ENCODE measurements around the gene MXRA7. TPM values are rescaled to one million over a fixed set of nuclear protein-coding genes. Genes with fewer than 3 reads are reported as not detected.
"Not testable (repeated sequence)": the region's sequence is repeated elsewhere in the genome, so short reads cannot be mapped to it uniquely, and the experiment has no call there.

MXRA7 gene
- total and polyA plus RNA-seq, 2 experiments from 2014 or later, result 48.0 to 625 TPM

DNA sequence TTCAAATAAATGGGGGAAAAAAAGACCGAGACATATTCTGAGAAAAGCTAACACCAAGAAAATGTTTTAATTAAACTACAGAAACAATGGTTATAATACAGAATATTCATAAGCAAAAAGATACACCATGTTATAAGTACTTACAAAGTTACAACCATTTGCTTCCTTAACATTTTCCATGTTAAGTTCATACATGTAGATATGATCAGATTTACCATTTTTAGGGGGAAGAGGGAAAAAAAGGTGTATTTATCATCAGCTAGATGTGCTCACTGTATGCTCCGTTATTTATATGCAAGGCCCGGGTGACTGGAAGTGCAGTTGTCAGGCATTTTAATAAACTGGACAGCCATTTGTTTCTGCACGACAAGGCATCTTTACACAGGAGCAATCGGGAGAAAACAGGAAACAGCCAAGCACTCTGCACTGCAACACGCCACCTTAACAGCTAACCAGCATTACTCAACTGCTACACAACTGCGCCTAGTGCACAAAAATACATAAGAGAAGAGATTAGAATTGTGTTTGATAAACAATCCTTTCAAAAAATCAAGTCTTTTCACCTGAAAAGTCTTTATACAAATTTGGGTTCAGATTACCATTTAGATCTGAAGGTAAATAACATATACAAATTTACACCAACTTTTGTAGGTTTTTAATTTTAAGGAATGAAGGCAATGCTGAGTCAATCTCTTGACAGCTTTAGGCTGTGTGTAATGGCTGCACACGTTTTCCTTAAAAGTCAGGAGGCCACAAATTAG, 23.5 kb upstream of the MXRA7 start:
- peaks cover 17% of the 10 kb centered on the region; the same call in 1 of the 2 replicates for H4K20me1 ChIP-seq (ENCODE audit: insufficient read depth)
- H2AFZ ChIP-seq, result no peak overlapping the region
- H3K4me2 ChIP-seq (ENCODE audit: unreplicated experiment), result peak overlapping the region; percentile 100
- peak overlapping the region; percentile 96 for H3K9ac ChIP-seq
- H3K4me3 ChIP-seq, result peak overlapping the region; percentile 98
- H3F3A ChIP-seq (ENCODE audit: insufficient read depth), result peaks cover 65% of the 10 kb centered on the region
- WGBS, 2 experiments (ENCODE audit: low coverage in 1 of 2, low lambda C conversion rate in 2 of 2, missing lambda C conversion rate in 2 of 2), result 32 to 37% methylated on average over 8 of the region's 8 CpGs
- H3K36me3 ChIP-seq (ENCODE audit: low read depth), result peaks cover 39% of the 10 kb centered on the region
- H3K4me1 ChIP-seq (ENCODE audit: insufficient read depth), result peaks cover 37% of the 10 kb centered on the region
- in situ Hi-C loops (cut with MboI), result no loop called here
- H3K27me3 ChIP-seq (replicated peaks; ENCODE audit: insufficient read depth), result no peaks in the 10 kb centered on the region
- TF ChIP-seq EZH2 (IDR thresholded peaks at IDR 0.05; ENCODE audit: insufficient read depth, poor library complexity, severe bottlenecking) (no peak), EZH2phosphoT487 (IDR thresholded peaks at IDR 0.05; ENCODE audit: insufficient read depth, low read depth) (no peak)
- no peaks in the 10 kb centered on the region for H3K9me3 ChIP-seq (ENCODE audit: low read depth)
- H3K9me2 ChIP-seq (ENCODE audit: insufficient read depth), result no peaks in the 10 kb centered on the region
- H3K79me2 ChIP-seq (ENCODE audit: insufficient read depth), result peaks cover 87% of the 10 kb centered on the region
- peak; percentile 53 for DNase-seq
- peak overlapping the region; percentile 81 for H3K27ac ChIP-seq

DNA sequence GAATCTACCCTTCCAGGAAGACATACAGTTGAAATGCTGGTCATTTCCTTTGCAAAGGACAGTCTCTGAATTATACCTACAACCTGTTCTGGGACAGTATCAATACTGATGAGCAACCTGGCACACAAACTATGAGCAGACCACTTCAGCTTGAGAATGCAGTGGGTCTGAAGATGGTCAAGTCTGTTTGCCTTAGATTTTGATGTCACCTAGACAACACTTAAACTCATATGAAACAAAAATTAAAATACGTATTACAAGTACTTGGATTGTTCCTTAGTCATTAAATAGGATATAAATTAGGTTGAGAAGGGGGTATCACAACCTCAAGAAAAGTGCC, 22.8 kb upstream of the MXRA7 start:
- WGBS, 2 experiments (ENCODE audit: low coverage in 1 of 2, low lambda C conversion rate in 2 of 2, missing lambda C conversion rate in 2 of 2), result 18 to 22% methylated on average over 1 of the region's 1 CpG
- Histone ChIP-seq H2AFZ (no peak overlapping the region), H3K9ac (peak overlapping the region; percentile 96), H3K9me3 (ENCODE audit: low read depth) (no peaks in the 10 kb centered on the region), H3K27me3 (replicated peaks; ENCODE audit: insufficient read depth) (no peaks in the 10 kb centered on the region), H3K4me3 (peak overlapping the region; percentile 98), H3K9me2 (ENCODE audit: insufficient read depth) (no peaks in the 10 kb centered on the region), H3K4me2 (ENCODE audit: unreplicated experiment) (peak overlapping the region; percentile 100), H3K4me1 (ENCODE audit: insufficient read depth) (peaks cover 33% of the 10 kb centered on the region), H3K36me3 (ENCODE audit: low read depth) (peaks cover 39% of the 10 kb centered on the region), H4K20me1 (ENCODE audit: insufficient read depth) (peaks cover 17% of the 10 kb centered on the region; the same call in 1 of the 2 replicates), H3F3A (ENCODE audit: insufficient read depth) (peaks cover 64% of the 10 kb centered on the region), H3K27ac (peak overlapping the region; percentile 81), H3K79me2 (ENCODE audit: insufficient read depth) (peaks cover 87% of the 10 kb centered on the region)
- in situ Hi-C loops (cut with MboI), result no loop called here
- no peak for TF ChIP-seq EZH2phosphoT487 (IDR thresholded peaks at IDR 0.05; ENCODE audit: insufficient read depth, low read depth)
- no peak for TF ChIP-seq EZH2 (IDR thresholded peaks at IDR 0.05; ENCODE audit: insufficient read depth, poor library complexity, severe bottlenecking)
- no peak for DNase-seq

DNA sequence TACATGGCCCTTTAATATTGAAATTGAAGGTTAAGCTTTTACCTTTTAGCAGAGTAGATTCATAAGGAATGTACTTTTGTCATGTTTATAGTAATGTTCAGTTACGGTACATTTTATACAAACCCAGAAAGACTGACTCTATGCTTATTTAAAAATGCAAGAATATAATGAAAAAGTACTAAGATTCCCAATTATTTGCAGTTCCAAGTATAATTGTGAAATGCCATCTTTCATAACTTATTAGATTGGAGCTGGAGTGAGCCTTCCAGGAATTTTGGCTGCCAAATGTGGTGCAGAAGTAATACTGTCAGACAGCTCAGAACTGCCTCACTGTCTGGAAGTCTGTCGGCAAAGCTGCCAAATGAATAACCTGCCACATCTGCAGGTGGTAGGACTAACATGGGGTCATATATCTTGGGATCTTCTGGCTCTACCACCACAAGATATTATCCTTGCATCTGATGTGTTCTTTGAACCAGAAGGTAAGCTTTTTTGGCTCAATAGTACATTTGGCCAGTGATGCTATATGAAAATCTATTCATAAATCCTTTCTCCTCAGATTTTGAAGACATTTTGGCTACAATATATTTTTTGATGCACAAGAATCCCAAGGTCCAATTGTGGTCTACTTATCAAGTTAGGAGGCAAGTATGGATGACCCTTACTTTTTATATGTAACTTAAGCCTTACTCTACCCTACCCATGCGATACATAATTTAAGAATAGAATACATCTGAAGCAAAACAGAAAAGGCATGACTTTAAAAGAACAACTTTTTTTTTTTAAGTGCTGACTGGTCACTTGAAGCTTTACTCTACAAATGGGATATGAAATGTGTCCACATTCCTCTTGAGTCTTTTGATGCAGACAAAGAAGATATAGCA, 22.2 kb upstream of the MXRA7 start:
- peaks cover 88% of the 10 kb centered on the region for H3K79me2 ChIP-seq (ENCODE audit: insufficient read depth)
- peak; percentile 60 for DNase-seq
- peak overlapping the region; percentile 81 for H3K27ac ChIP-seq
- peak overlapping the region; percentile 98 for H3K4me3 ChIP-seq
- H3K27me3 ChIP-seq (replicated peaks; ENCODE audit: insufficient read depth), result no peaks in the 10 kb centered on the region
- H3K4me2 ChIP-seq (ENCODE audit: unreplicated experiment), result peak overlapping the region; percentile 100
- H3K9ac ChIP-seq, result peak overlapping the region; percentile 96
- in situ Hi-C loops (cut with MboI), result no loop called here
- no peaks in the 10 kb centered on the region for H3K9me2 ChIP-seq (ENCODE audit: insufficient read depth)
- no peak overlapping the region for H2AFZ ChIP-seq
- WGBS, 2 experiments (ENCODE audit: low coverage in 1 of 2, low lambda C conversion rate in 2 of 2, missing lambda C conversion rate in 2 of 2), result 46 to 50% methylated on average over 3 of the region's 3 CpGs
- H3F3A ChIP-seq (ENCODE audit: insufficient read depth), result peaks cover 60% of the 10 kb centered on the region
- H3K36me3 ChIP-seq (ENCODE audit: low read depth), result peaks cover 39% of the 10 kb centered on the region
- H3K4me1 ChIP-seq (ENCODE audit: insufficient read depth), result peaks cover 33% of the 10 kb centered on the region
- peaks cover 17% of the 10 kb centered on the region; the same call in 1 of the 2 replicates for H4K20me1 ChIP-seq (ENCODE audit: insufficient read depth)
- no peaks in the 10 kb centered on the region for H3K9me3 ChIP-seq (ENCODE audit: low read depth)
- TF ChIP-seq EZH2 (IDR thresholded peaks at IDR 0.05; ENCODE audit: insufficient read depth, poor library complexity, severe bottlenecking) (no peak), EZH2phosphoT487 (IDR thresholded peaks at IDR 0.05; ENCODE audit: insufficient read depth, low read depth) (no peak)

DNA sequence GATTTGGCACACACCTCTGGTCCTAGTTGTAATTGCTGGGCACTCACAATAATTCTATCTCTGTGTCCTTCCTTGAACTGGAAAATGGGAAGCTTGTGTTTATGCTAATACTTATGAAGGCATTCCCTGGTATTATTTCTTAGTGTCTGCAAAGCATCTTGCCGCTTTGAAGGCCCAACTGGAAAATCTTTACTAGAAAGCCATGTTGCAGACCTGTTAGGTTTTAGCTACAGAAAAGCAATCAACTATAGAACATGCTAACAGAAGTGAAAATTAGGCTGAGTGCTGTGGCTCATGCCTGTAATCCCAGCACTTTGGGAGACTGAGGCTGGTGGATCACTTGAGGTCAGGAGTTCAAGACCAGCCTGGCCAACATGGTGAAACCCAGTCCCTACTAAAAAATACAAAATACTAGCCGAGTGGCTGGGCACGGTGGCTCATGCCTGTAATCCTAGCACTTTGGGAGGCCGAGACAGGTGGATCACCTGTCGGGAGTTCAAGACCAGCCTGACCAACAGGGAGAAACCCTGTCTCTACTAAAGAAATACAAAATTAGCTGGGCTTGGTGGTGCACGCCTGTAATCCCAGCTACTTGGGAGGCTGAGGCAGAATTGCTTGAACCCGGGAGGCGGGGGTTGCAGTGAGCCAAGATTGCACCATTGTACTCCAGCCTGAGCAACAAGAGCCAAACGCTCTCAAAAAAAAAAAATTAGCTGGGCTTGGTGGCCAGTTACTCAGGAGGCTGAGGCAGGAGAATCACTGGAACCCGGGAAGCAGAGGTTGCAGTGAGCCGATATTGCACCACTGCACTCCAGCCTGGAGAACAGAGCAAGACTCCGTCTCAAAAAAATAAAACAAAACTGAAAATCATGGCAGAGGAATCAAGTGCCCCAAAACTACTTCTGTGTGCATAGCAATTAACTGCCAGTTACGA, 21.3 kb upstream of the MXRA7 start:
- Histone ChIP-seq H4K20me1 (ENCODE audit: insufficient read depth) (peaks cover 17% of the 10 kb centered on the region; the same call in 1 of the 2 replicates), H3K27ac (peak overlapping the region; percentile 81), H3K4me2 (ENCODE audit: unreplicated experiment) (peak overlapping the region; percentile 100), H3F3A (ENCODE audit: insufficient read depth) (peaks cover 68% of the 10 kb centered on the region), H3K79me2 (ENCODE audit: insufficient read depth) (peaks cover 98% of the 10 kb centered on the region), H3K36me3 (ENCODE audit: low read depth) (peaks cover 39% of the 10 kb centered on the region), H3K4me1 (ENCODE audit: insufficient read depth) (peaks cover 33% of the 10 kb centered on the region), H3K9ac (peak overlapping the region; percentile 96; the same call in 1 of the 2 replicates)
- DNase-seq; H3K4me3 ChIP-seq; H3K9me3 ChIP-seq (ENCODE audit: low read depth); H2AFZ ChIP-seq; in situ Hi-C loops (cut with MboI); H3K27me3 ChIP-seq (replicated peaks; ENCODE audit: insufficient read depth); H3K9me2 ChIP-seq (ENCODE audit: insufficient read depth): not testable (repeated sequence)
- WGBS, 2 experiments (ENCODE audit: low coverage in 1 of 2, low lambda C conversion rate in 2 of 2, missing lambda C conversion rate in 2 of 2), result 73 to 74% methylated on average over 13 of the region's 13 CpGs
